Thoracic aorta (tissue), 2 donors: ENCODE results near the gene SLC39A11. TPM values are rescaled to one million over a fixed set of nuclear protein-coding genes. Genes with fewer than 3 reads are reported as not detected.

Experiments used
- ATAC-seq: fragments of 150-250 bp; one replicate; pipeline ENCODE4 v1.8.0; 2017; ENCODE audit warnings: low read depth; ENCODE audit not compliant: insufficient number of reproducible peaks, low FRiP score
- DNase-seq: peaks from one replicate; pipeline ENCODE4 v3.0.0-alpha.2; 2020; ENCODE audit warnings: low spot score
- H3K27ac ChIP-seq, 2 donors: fragments of 200-600 bp; sonication (generic); 1 replicate in 1 of 2; 2 replicates in 1 of 2; pipeline ENCODE4 v1.5.1; 2016; ENCODE audit warnings: mild to moderate bottlenecking in 2 of 2, moderate library complexity in 2 of 2
- H3K27me3 ChIP-seq: fragments of 200-600 bp; sonication (generic); replicated peaks from 2 replicates; pipeline ENCODE4 v1.6.0; 2016; ENCODE audit warnings: mild to moderate bottlenecking; ENCODE audit not compliant: insufficient read depth
- H3K36me3 ChIP-seq: fragments of 200-600 bp; sonication (generic); one replicate; pipeline ENCODE4 v1.5.1; 2016
- H3K4me1 ChIP-seq, 2 donors: fragments of 200-600 bp; sonication (generic); 1 replicate in 1 of 2; 2 replicates in 1 of 2; pipeline versions ENCODE4 v1.5.1 to v1.6.0; 2016; ENCODE audit warnings: low read depth in 2 of 2, mild to moderate bottlenecking in 1 of 2; ENCODE audit not compliant: control insufficient read depth in 1 of 2
- H3K4me3 ChIP-seq: fragments of 200-600 bp; sonication (generic); 2 replicates; pipeline ENCODE4 v1.5.1; 2016; ENCODE audit warnings: mild to moderate bottlenecking
- H3K9me3 ChIP-seq: fragments of 200-600 bp; sonication (generic); 2 replicates; pipeline ENCODE4 v1.5.1; 2016
- total RNA-seq, 2 donors: library from RNA; depleted of rRNA; stranded (reverse); fragments of >200 nt; gene quantifications; one replicate each; pipeline versions ENCODE4 v1.1.0 to v1.2.3, GENCODE V29; 2016
- TF ChIP-seq, protein P1 (sequence below): fragments of 200-600 bp; sonication (generic); IDR thresholded peaks from one replicate; pipeline ENCODE4 v1.5.1; 2019; ENCODE audit warnings: antibody characterized with exemption

The SLC39A11 gene
- total RNA-seq, 2 donors from 2014 or later: 12.0 to 29.1 TPM

DNA sequence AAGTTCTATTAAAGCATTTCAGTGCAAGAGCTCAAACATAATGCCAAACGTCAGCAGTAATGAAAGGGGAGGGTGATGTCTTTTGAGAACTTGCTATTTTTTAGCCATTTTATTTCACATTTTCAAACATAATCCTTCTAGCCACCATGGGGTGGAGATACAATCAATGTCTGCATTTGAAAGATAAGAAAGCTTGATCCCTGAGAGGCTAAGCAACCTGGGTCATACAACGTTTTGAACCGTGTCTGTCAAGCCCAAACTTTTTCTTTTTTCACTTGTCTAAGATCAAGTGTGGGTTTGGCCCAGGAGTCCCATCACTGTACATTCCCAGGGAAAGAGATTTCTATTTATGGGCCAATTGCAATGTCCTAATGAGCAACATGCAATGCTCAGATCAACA is 331.1 kb downstream of the SLC39A11 start:
- ATAC-seq (no peak), DNase-seq (no peak)
- Histone ChIP-seq H3K36me3 (no peaks in the 10 kb centered on the region), H3K9me3 (no peaks in the 10 kb centered on the region), H3K4me3 (no peak overlapping the region), H3K4me1 (no peaks in the 10 kb centered on the region), H3K27me3 (no peaks in the 10 kb centered on the region), H3K27ac (no peak overlapping the region)
- TF ChIP-seq, protein P1, sequence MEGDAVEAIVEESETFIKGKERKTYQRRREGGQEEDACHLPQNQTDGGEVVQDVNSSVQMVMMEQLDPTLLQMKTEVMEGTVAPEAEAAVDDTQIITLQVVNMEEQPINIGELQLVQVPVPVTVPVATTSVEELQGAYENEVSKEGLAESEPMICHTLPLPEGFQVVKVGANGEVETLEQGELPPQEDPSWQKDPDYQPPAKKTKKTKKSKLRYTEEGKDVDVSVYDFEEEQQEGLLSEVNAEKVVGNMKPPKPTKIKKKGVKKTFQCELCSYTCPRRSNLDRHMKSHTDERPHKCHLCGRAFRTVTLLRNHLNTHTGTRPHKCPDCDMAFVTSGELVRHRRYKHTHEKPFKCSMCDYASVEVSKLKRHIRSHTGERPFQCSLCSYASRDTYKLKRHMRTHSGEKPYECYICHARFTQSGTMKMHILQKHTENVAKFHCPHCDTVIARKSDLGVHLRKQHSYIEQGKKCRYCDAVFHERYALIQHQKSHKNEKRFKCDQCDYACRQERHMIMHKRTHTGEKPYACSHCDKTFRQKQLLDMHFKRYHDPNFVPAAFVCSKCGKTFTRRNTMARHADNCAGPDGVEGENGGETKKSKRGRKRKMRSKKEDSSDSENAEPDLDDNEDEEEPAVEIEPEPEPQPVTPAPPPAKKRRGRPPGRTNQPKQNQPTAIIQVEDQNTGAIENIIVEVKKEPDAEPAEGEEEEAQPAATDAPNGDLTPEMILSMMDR: no peak

DNA sequence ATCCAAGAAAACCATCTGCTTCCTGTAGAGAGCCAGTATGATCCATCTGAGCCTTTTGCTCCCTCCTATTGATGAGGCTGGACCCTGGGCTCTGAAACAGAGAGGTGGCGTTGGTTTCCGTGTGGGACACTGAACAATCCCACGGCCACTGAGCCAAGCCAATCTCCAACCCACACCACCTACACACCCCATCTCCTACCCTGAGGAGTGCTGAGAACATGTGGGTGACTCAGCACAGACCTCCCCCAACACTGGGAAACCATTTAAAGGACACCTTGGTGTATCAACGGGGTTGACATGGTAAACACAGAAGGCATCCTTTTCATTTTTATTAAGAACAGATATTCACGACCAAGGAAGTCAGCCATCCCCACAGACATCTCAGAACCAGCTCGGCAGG is 332.1 kb downstream of the SLC39A11 start:
- H3K4me1 ChIP-seq: no peaks in the 10 kb centered on the region

DNA sequence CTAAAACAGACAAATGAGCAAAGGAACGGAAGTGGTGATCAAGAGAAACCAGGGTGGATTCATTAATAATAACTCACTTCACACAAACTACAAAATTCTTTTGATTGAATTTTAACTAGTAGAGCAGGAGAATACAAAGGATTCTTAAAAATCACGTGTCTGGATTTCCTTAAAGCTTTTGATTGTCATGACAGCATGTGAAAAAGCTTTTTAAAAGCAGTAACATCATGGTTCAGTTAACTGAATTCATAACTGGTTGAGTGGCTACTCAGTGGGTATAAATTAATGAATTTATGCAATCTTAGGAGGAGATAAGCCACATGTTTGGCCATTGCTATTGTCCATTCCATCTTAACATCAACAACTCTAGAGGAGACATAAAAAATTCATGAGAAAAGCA is 333.2 kb downstream of the SLC39A11 start:
- DNase-seq (no peak), ATAC-seq (no peak)
- H3K9me3 ChIP-seq: no peaks in the 10 kb centered on the region
- TF ChIP-seq, protein P1: no peak
- H3K36me3 ChIP-seq: no peaks in the 10 kb centered on the region
- H3K4me1 ChIP-seq: no peaks in the 10 kb centered on the region
- H3K4me3 ChIP-seq: no peak overlapping the region
- no peak overlapping the region for H3K27ac ChIP-seq
- H3K27me3 ChIP-seq: no peaks in the 10 kb centered on the region

More for the DNA sequence above, 332.1 kb downstream of the SLC39A11 start:
- H3K4me3 ChIP-seq: no peak overlapping the region
- no peak overlapping the region for H3K27ac ChIP-seq
- no peak for ATAC-seq
- no peaks in the 10 kb centered on the region for H3K27me3 ChIP-seq
- no peak for DNase-seq
- H3K9me3 ChIP-seq: no peaks in the 10 kb centered on the region
- TF ChIP-seq, protein P1: no peak
- no peaks in the 10 kb centered on the region for H3K36me3 ChIP-seq

DNA sequence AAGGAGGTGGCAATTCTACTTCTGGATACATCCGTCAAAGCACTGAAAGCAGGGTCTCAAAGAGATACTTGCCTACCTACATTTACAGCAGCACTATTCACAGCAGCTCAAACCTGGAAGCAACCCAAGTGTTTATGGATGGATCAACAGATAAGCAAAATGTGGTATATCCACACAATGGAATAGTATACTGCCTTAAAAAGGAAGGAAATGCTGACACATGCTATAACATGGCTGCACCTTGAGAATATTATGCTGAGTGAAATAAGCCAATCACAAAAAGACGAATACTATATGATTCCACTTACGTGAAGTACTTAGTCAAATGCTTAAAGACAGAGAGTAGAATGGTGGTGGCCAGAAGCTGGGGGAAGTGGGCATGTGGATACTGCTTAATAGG is 336.2 kb downstream of the SLC39A11 start:
- DNase-seq (no peak), ATAC-seq (no peak)
- Histone ChIP-seq H3K4me1 (no peaks in the 10 kb centered on the region), H3K9me3 (no peaks in the 10 kb centered on the region), H3K27me3 (no peaks in the 10 kb centered on the region), H3K4me3 (no peak overlapping the region), H3K27ac (no peak overlapping the region), H3K36me3 (no peaks in the 10 kb centered on the region)
- TF ChIP-seq, protein P1: no peak

DNA sequence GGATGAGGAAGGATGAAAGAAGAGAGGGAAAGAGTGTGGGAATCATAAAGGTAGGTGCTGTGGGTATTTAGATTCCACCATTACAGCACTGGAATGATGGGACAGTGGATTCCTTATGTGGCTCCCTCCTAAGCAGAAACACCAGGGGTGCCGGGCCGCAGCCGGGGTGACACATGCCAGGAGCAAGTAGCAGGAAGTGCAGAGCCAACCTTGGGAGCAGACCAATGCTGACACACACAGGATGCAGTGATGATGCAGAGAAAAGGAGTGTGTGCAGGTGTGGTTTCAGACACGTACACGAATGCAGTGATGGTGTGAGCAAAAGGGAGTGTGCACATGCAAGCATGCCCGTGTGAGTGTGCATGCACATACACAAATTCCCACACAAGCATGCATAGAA is 338.0 kb downstream of the SLC39A11 start:
- H3K27me3 ChIP-seq: no peaks in the 10 kb centered on the region
- H3K4me3 ChIP-seq: no peak overlapping the region
- no peaks in the 10 kb centered on the region for H3K36me3 ChIP-seq
- TF ChIP-seq, protein P1: no peak
- ATAC-seq (no peak), DNase-seq (no peak)
- no peaks in the 10 kb centered on the region for H3K9me3 ChIP-seq
- no peak overlapping the region for H3K27ac ChIP-seq
- H3K4me1 ChIP-seq: no peaks in the 10 kb centered on the region
